ENCODE measurements around the gene ACTMAP.

GRCh38 chr19:40705950-40706619, 44.2 kb downstream of the ACTMAP start:
- no peak for TF ChIP-seq EZH2phosphoT487 (IDR thresholded peaks at IDR 0.05; ENCODE audit: borderline replicate concordance)
- no peak for TF ChIP-seq CTCF (conservative IDR thresholded peaks at IDR 0.05; ENCODE audit: low read length)

Measured in Loucy (cell line).